Keratinocyte (primary cell): ENCODE data around the gene SHROOM3. TPM values are rescaled to one million over a fixed set of nuclear protein-coding genes. Genes with fewer than 3 reads are reported as not detected.

Source experiments
- DNase-seq: peaks from one replicate; pipeline ENCODE4 v3.0.0-alpha.2; 2011; ENCODE audit warnings: low read depth, missing footprints, low spot score
- FAIRE-seq: peaks from 2 replicates; lab custom pipeline; 2011; peaks lifted over from hg19 to GRCh38; lab: Jason Lieb, UNC
- H2AFZ ChIP-seq: 2 replicates; pipeline ENCODE4 v1.6.0; 2012; ENCODE audit warnings: low read length, control low read depth, inconsistent platforms; ENCODE audit not compliant: control insufficient read depth
- H3K27ac ChIP-seq: 2 replicates; pipeline ENCODE4 v1.5.1; 2011; ENCODE audit warnings: low read length; ENCODE audit not compliant: control insufficient read depth, insufficient read depth
- H3K27me3 ChIP-seq: 3 replicates; pipeline ENCODE4 v1.6.0; 2011; ENCODE audit warnings: low read length; ENCODE audit not compliant: control insufficient read depth, insufficient read depth; ENCODE audit errors: extremely low read depth
- H3K36me3 ChIP-seq, 2 experiments: 2 replicates in 1 of 2; 3 replicates in 1 of 2; pipeline ENCODE4 v1.5.1; 2011; ENCODE audit warnings: low read length in 2 of 2, mild to moderate bottlenecking in 1 of 2; ENCODE audit not compliant: control insufficient read depth in 2 of 2, insufficient read depth in 2 of 2; ENCODE audit errors: extremely low read depth in 1 of 2
- H3K4me1 ChIP-seq: 3 replicates; pipeline ENCODE4 v1.5.1; 2011; ENCODE audit warnings: low read length; ENCODE audit not compliant: control insufficient read depth, insufficient read depth; ENCODE audit errors: extremely low read depth
- H3K4me2 ChIP-seq: 3 replicates; pipeline ENCODE4 v1.6.0; 2011; ENCODE audit warnings: low read depth, low read length; ENCODE audit not compliant: control insufficient read depth, insufficient read depth; ENCODE audit errors: extremely low read depth
- H3K4me3 ChIP-seq, 3 experiments: fragments of 200-600 bp in 1 of 3; sonication (generic) in 1 of 3; 2 replicates in 2 of 3; 3 replicates in 1 of 3; pipeline ENCODE4 v1.5.1; 2011 to 2016; ENCODE audit warnings: low read length in 3 of 3, mild to moderate bottlenecking in 3 of 3, control low read depth in 2 of 3, inconsistent platforms in 1 of 3, low read depth in 1 of 3, mixed read lengths in 1 of 3, mixed run types in 1 of 3, moderate library complexity in 1 of 3; ENCODE audit not compliant: control insufficient read depth in 2 of 3, insufficient read depth in 2 of 3; ENCODE audit errors: extremely low read depth in 1 of 3
- H3K79me2 ChIP-seq: 2 replicates; pipeline ENCODE4 v1.6.0; 2012; ENCODE audit warnings: low read length; ENCODE audit not compliant: control insufficient read depth, insufficient read depth
- H3K9ac ChIP-seq: 3 replicates; pipeline ENCODE4 v1.6.0; 2011; ENCODE audit warnings: low read length; ENCODE audit not compliant: control insufficient read depth, insufficient read depth; ENCODE audit errors: extremely low read depth
- H3K9me1 ChIP-seq: 3 replicates; pipeline ENCODE4 v1.6.0; 2011; ENCODE audit warnings: low read length; ENCODE audit not compliant: control insufficient read depth, insufficient read depth; ENCODE audit errors: extremely low read depth
- H3K9me3 ChIP-seq: 2 replicates; pipeline ENCODE4 v1.5.1; 2012; ENCODE audit warnings: low read depth, low read length; ENCODE audit not compliant: control insufficient read depth
- H4K20me1 ChIP-seq: 3 replicates; pipeline ENCODE4 v1.6.0; 2011; ENCODE audit warnings: low read length; ENCODE audit not compliant: control insufficient read depth, insufficient read depth; ENCODE audit errors: extremely low read depth
- CTCF ChIP-seq, 3 experiments: IDR thresholded peaks in 1 of 3; conservative IDR thresholded peaks in 1 of 3; optimal IDR thresholded peaks in 1 of 3; 2 replicates in 2 of 3; 3 replicates in 1 of 3; pipeline versions ENCODE3 to v1.5.1; 2011; ENCODE audit warnings: low read length in 3 of 3, mild to moderate bottlenecking in 3 of 3, moderate library complexity in 2 of 3, control low read depth in 1 of 3, inconsistent platforms in 1 of 3; ENCODE audit not compliant: insufficient read depth in 2 of 3; ENCODE audit errors: extremely low read depth in 1 of 3
- EZH2 ChIP-seq: IDR thresholded peaks from one replicate; pipeline ENCODE4 v1.6.1; 2012; ENCODE audit warnings: inconsistent platforms, mild to moderate bottlenecking, low read length, moderate library complexity
- dilution Hi-C: fragments of 300-500 bp; cut with MboI; formaldehyde crosslinking; loops from one replicate; pipeline ENCODE4 v1.7.0; 2020; ENCODE audit warnings: low sequenced_read_pairs; ENCODE audit not compliant: extremely low pct_ligation_motif_present
- polyA plus RNA-seq, 5 experiments: library from polyadenylated mRNA; depleted of rRNA in 3 of 5; stranded (reverse) in 3 of 5; stranded (forward) in 1 of 5; unstranded in 1 of 5; fragments of >200 nt; gene quantifications; 1 replicate in 1 of 5; 2 replicates in 3 of 5; 3 replicates in 1 of 5; pipeline versions ENCODE4 v1.2.1 to v1.2.3, GENCODE V29; 2011 to 2012; ENCODE audit warnings: missing spikeins in 2 of 5, low read depth in 1 of 5, low replicate concordance in 1 of 5

Gene SHROOM3
- polyA plus RNA-seq, 1 donor (not counting 4 experiments of a cell fraction or from before 2014, with no cell fraction given): 4.9 TPM

- no peaks in the 10 kb centered on the region for H3K9me1 ChIP-seq
- H3K4me3 ChIP-seq: no peak overlapping the region
- H3K4me1 ChIP-seq: no peaks in the 10 kb centered on the region
- DNase-seq: no peak
- dilution Hi-C loops: no loop called here
- no peak for TF ChIP-seq CTCF (optimal IDR thresholded peaks at IDR 0.05 in 1 of 3, IDR thresholded peaks at IDR 0.05 in 1 of 3, conservative IDR thresholded peaks at IDR 0.05 in 1 of 3; ENCODE audit: extremely low read depth in 1 of 3, insufficient read depth in 2 of 3, low read length in 3 of 3)
- no peak for TF ChIP-seq EZH2
- no peaks in the 10 kb centered on the region for H3K9me3 ChIP-seq
- no peak overlapping the region for H3K4me2 ChIP-seq
- FAIRE-seq: no peak
- H3K9ac ChIP-seq: no peak overlapping the region
- no peaks in the 10 kb centered on the region for H4K20me1 ChIP-seq
- H2AFZ ChIP-seq: no peak overlapping the region
- H3K27ac ChIP-seq: no peak overlapping the region
- no peaks in the 10 kb centered on the region for H3K27me3 ChIP-seq
- no peaks in the 10 kb centered on the region for H3K79me2 ChIP-seq
- no peaks in the 10 kb centered on the region for H3K36me3 ChIP-seq
These were observed 136.2 kb downstream of the SHROOM3 start for GRCh38 chr4:76571274-76571673.

- H3K4me2 ChIP-seq: no peak overlapping the region
- no peaks in the 10 kb centered on the region for H3K9me3 ChIP-seq
- no peak overlapping the region for H2AFZ ChIP-seq
- no peaks in the 10 kb centered on the region for H3K36me3 ChIP-seq
- no peak overlapping the region for H3K9ac ChIP-seq
- no peak for TF ChIP-seq CTCF (optimal IDR thresholded peaks at IDR 0.05 in 1 of 3, IDR thresholded peaks at IDR 0.05 in 1 of 3, conservative IDR thresholded peaks at IDR 0.05 in 1 of 3; ENCODE audit: extremely low read depth in 1 of 3, insufficient read depth in 2 of 3, low read length in 3 of 3)
- TF ChIP-seq EZH2: no peak
- no peak overlapping the region for H3K27ac ChIP-seq
- H3K4me3 ChIP-seq: no peak overlapping the region
- H4K20me1 ChIP-seq: no peaks in the 10 kb centered on the region
- H3K27me3 ChIP-seq: no peaks in the 10 kb centered on the region
- DNase-seq: no peak
- H3K4me1 ChIP-seq: no peaks in the 10 kb centered on the region
- dilution Hi-C loops: no loop called here
- no peaks in the 10 kb centered on the region for H3K79me2 ChIP-seq
- FAIRE-seq: no peak
- no peaks in the 10 kb centered on the region for H3K9me1 ChIP-seq
These were observed 137.2 kb downstream of the SHROOM3 start for GRCh38 chr4:76572224-76572623.
